Measurements from ENCODE around the gene WFDC1. TPM values are rescaled to one million over a fixed set of nuclear protein-coding genes. Genes with fewer than 3 reads are reported as not detected.

Gene WFDC1
- total and polyA plus RNA-seq, 10 of the 15 experiments (the other 5 are each of a cell fraction or from before 2014, with no cell fraction given) = not detected

GRCh38 chr16:84331998-84332780 is 37.5 kb downstream of the WFDC1 start:
- Histone ChIP-seq H2AFZ (ENCODE audit: control insufficient read depth, low read depth, low read length) (no peak overlapping the region), H3K4me3 (no peak overlapping the region), H4K20me1 (ENCODE audit: control insufficient read depth, insufficient read depth) (no peaks in the 10 kb centered on the region), H3K27ac (ENCODE audit: control insufficient read depth, insufficient read depth) (no peak overlapping the region), H3K27me3 (replicated peaks in 1 of 2; ENCODE audit: control insufficient read depth in 2 of 2, insufficient read depth in 2 of 2, low read length in 1 of 2) (peaks cover 0 to 2% of the 10 kb centered on the region in 2 experiments; a peak in 1 of 4 replicates), H3K79me2 (ENCODE audit: control insufficient read depth, insufficient read depth, low read length) (no peaks in the 10 kb centered on the region), H3K9me3 (replicated peaks; ENCODE audit: control insufficient read depth, insufficient read depth, low read length) (no peaks in the 10 kb centered on the region; the same call in 2 of the 3 replicates), H3K4me2 (ENCODE audit: control insufficient read depth, insufficient read depth) (no peak overlapping the region), H3K4me1 (ENCODE audit: control insufficient read depth, insufficient read depth, low read length) (no peaks in the 10 kb centered on the region), H3K9ac (ENCODE audit: control insufficient read depth, insufficient read depth, low read length) (no peak overlapping the region), H3K36me3 (ENCODE audit: control insufficient read depth in 2 of 2, insufficient read depth in 2 of 2, low read length in 1 of 2) (no peaks in the 10 kb centered on the region)
- WGBS (ENCODE audit: insufficient coverage, insufficient replicate concordance, low lambda C conversion rate, missing lambda C conversion rate) = 36% methylated on average over 17 of the region's 17 CpGs
- BruUV-seq (replicated peaks) = no TSS peak
- POLR2A ChIA-PET = no interaction called here
- RAD21 ChIA-PET (ENCODE audit: unreplicated experiment) = no interaction called here
- in situ Hi-C loops (cut with MboI) (no loop called here), intact Hi-C loops (cut with micrococcal nuclease; ENCODE audit: unreplicated experiment) (no loop called here)
- FAIRE-seq (no peak), DNase-seq (ENCODE audit: low read depth, low spot score) (no peak), ATAC-seq (no peak)
- SMC1A ChIA-PET (ENCODE audit: uncharacterized antibody, unreplicated experiment) = no interaction called here
- CTCF ChIA-PET = interaction anchor here (0.7 kb wide), 1 partner anchor 46 kb away, joined by 3 read pairs; no protein-coding TSS in a partner anchor
- TF ChIP-seq JUND (IDR thresholded peaks at IDR 0.05; ENCODE audit: low read depth, low read length) (no peak), ELK1 (IDR thresholded peaks at IDR 0.05; ENCODE audit: low read depth, low read length) (no peak), RELB (IDR thresholded peaks at IDR 0.05; ENCODE audit: low read depth) (no peak), IRF3 (IDR thresholded peaks at IDR 0.05) (no peak), SRF (IDR thresholded peaks at IDR 0.05; ENCODE audit: low read depth in 2 of 2, low read length in 2 of 2) (no peak), ASH2L (IDR thresholded peaks at IDR 0.05; ENCODE audit: borderline replicate concordance, low read depth) (no peak), CBX5 (IDR thresholded peaks at IDR 0.05; ENCODE audit: low read depth) (no peak), ZBTB4 (CRISPR knock-in tag; IDR thresholded peaks at IDR 0.05) (no peak), BCL11A (IDR thresholded peaks at IDR 0.05; ENCODE audit: low read depth, low read length) (no peak), SP1 (IDR thresholded peaks at IDR 0.05; ENCODE audit: low read depth, low read length) (no peak), ZNF687 (IDR thresholded peaks at IDR 0.05) (no peak)
